Aorta (tissue), 5 donors: ENCODE results near the gene HECA. TPM values are rescaled to one million over a fixed set of nuclear protein-coding genes. Genes with fewer than 3 reads are reported as not detected.
"Not testable (repeated sequence)": the region's sequence is repeated elsewhere in the genome, so short reads cannot be mapped to it uniquely, and the experiment has no call there.

Experiments
- ATAC-seq: fragments of 200-7000 bp; cut with Tn5 transposase; one replicate; pipeline ENCODE4 v1.9.1; 2022; ENCODE audit warnings: moderate library complexity; ENCODE audit not compliant: low FRiP score
- DNase-seq, 2 donors: peaks; one replicate each; pipeline ENCODE4 v3.0.0-alpha.2; 2020
- H3K27ac ChIP-seq, 2 donors: one replicate each; pipeline ENCODE4 v1.5.1; 2013; ENCODE audit warnings: low read length in 2 of 2, mild to moderate bottlenecking in 2 of 2, moderate library complexity in 2 of 2, control low read depth in 1 of 2, inconsistent platforms in 1 of 2, low read depth in 1 of 2
- H3K27me3 ChIP-seq, 2 donors: one replicate each; pipeline ENCODE4 v1.6.1; 2013; ENCODE audit warnings: control low read depth in 1 of 2, low read length in 1 of 2, mild to moderate bottlenecking in 1 of 2, moderate library complexity in 1 of 2; ENCODE audit not compliant: insufficient read depth in 2 of 2, control insufficient read depth in 1 of 2
- H3K36me3 ChIP-seq, 2 donors: one replicate each; pipeline ENCODE4 v1.6.1; 2013; ENCODE audit warnings: control low read depth in 1 of 2, low read length in 1 of 2, mild to moderate bottlenecking in 1 of 2; ENCODE audit not compliant: insufficient read depth in 2 of 2, control insufficient read depth in 1 of 2
- H3K4me1 ChIP-seq, 2 donors: one replicate each; pipeline ENCODE4 v1.6.1; 2013; ENCODE audit warnings: low read length in 2 of 2, control low read depth in 1 of 2, mild to moderate bottlenecking in 1 of 2, moderate library complexity in 1 of 2; ENCODE audit not compliant: insufficient read depth in 2 of 2, control insufficient read depth in 1 of 2
- H3K4me3 ChIP-seq, 2 donors: one replicate each; pipeline ENCODE4 v1.5.1; 2013; ENCODE audit warnings: low read length in 2 of 2, control low read depth in 1 of 2, mild to moderate bottlenecking in 1 of 2
- H3K9me3 ChIP-seq: one replicate; pipeline ENCODE4 v1.6.1; 2013; ENCODE audit warnings: mild to moderate bottlenecking, low read length; ENCODE audit not compliant: control insufficient read depth
- WGBS, 2 donors: extraction: QIAGEN DNeasy Blood & Tissue Kit; methylation state at CpG; one replicate each; pipeline ENCODE4 v1.1.7; 2013; 5-methylcytosine and 5-hydroxymethylcytosine counted together
- intact Hi-C, 2 donors: fragments of 100-400 bp; cut with DNase I; formaldehyde crosslinking; loops; one replicate each; pipeline versions ENCODE4 v1.14.2 to v1.15.0; 2022
- polyA plus RNA-seq, 2 donors: library from polyadenylated mRNA; stranded (reverse); fragments of 200-250 nt; gene quantifications; one replicate each; pipeline ENCODE4 v1.2.3, GENCODE V29; 2013
- total RNA-seq, 2 donors: library from RNA; stranded (reverse); fragmentation: NEBNext Ultra II Directional; extraction: Animal tissue kit (Norgen Biotek cat#: 25700); gene quantifications; one replicate each; pipeline ENCODE4 v1.2.1, GENCODE V29; 2021
- donor health status: healthy with polysubstance abuse.
- donor health status: Bipolar disorder and iron deficiency.
- donor health status: DM: no; HTN: no; CAD: no.
- donor health status: DM: no; HTN: no; CAD: no.
- donor health status: DM: yes; HTN: yes; CAD: no.

Gene HECA
- total and polyA plus RNA-seq, 4 donors = 12.4 to 53.2 (median 38.0) TPM

GRCh38 chr6:139131736-139132280 lies 3.1 kb upstream of the HECA start:
- Histone ChIP-seq H3K4me3 (no peak overlapping the region), H3K27me3 (no peaks in the 10 kb centered on the region), H3K27ac (no peak overlapping the region), H3K9me3 (no peaks in the 10 kb centered on the region), H3K36me3 (no peaks in the 10 kb centered on the region), H3K4me1 (no peaks in the 10 kb centered on the region)
- 50 to 53% methylated on average over 6 of the region's 6 CpGs for WGBS, 2 donors
- intact Hi-C loops = no loop called here
- no peak for DNase-seq
- ATAC-seq = no peak

- 39 to 43% methylated on average over 11 of the region's 11 CpGs for WGBS, 2 donors
- no peaks in the 10 kb centered on the region for H3K9me3 ChIP-seq
- peak overlapping the region; percentile 57 to 77 for H3K27ac ChIP-seq
- no peaks in the 10 kb centered on the region for H3K36me3 ChIP-seq
- peak overlapping the region in 1 of 2 donors; percentile 14 for H3K4me3 ChIP-seq
- H3K27me3 ChIP-seq = no peaks in the 10 kb centered on the region
- intact Hi-C loops = no loop called here
- H3K4me1 ChIP-seq = peaks cover 0 to 3% of the 10 kb centered on the region in 2 donors
- no peak for DNase-seq
- no peak for ATAC-seq
Measured at GRCh38 chr6:139133262-139134063, 1.4 kb upstream of the HECA start.

GRCh38 chr6:139134064-139134395 lies 850 bp upstream of the HECA start:
- Histone ChIP-seq H3K27me3 (no peaks in the 10 kb centered on the region), H3K36me3 (no peaks in the 10 kb centered on the region), H3K4me3 (no peak overlapping the region), H3K27ac (peak overlapping the region; percentile 57 to 77), H3K9me3 (no peaks in the 10 kb centered on the region), H3K4me1 (peaks cover 0 to 5% of the 10 kb centered on the region in 2 donors)
- ATAC-seq (no peak), DNase-seq (no peak)
- intact Hi-C loops = no loop called here

GRCh38 chr6:139135578-139136545 lies 982 bp downstream of the HECA start:
- peak overlapping the region; percentile 96 to 100 for H3K4me3 ChIP-seq
- H3K36me3 ChIP-seq = no peaks in the 10 kb centered on the region
- DNase-seq (peak; percentile 84 to 92), ATAC-seq (peak; percentile 62)
- H3K4me1 ChIP-seq = peaks cover 2 to 7% of the 10 kb centered on the region in 2 donors
- peak overlapping the region; percentile 71 to 84 for H3K27ac ChIP-seq
- WGBS, 2 donors = 0 to 1% methylated on average over 34 to 76 of the region's 76 CpGs
- no peaks in the 10 kb centered on the region for H3K27me3 ChIP-seq
- intact Hi-C loops = loop anchor here (5.0 kb wide), 1 partner anchor 109 kb away; the partner anchor contains the start of gene ABRACL (in 2 of the 2)
- H3K9me3 ChIP-seq = no peaks in the 10 kb centered on the region

- H3K4me1 ChIP-seq = peaks cover 2 to 7% of the 10 kb centered on the region in 2 donors
- ATAC-seq = no peak
- H3K9me3 ChIP-seq = no peaks in the 10 kb centered on the region
- intact Hi-C loops = loop anchor here (5.0 kb wide), 1 partner anchor 110 kb away; the partner anchor contains the start of gene ABRACL (in 2 of the 2)
- H3K27ac ChIP-seq = no peak overlapping the region
- DNase-seq = no peak
- peak overlapping the region in 1 of 2 donors; percentile 14 for H3K4me3 ChIP-seq
- H3K27me3 ChIP-seq = no peaks in the 10 kb centered on the region
- H3K36me3 ChIP-seq = no peaks in the 10 kb centered on the region
- 70 to 79% methylated on average over 2 of the region's 2 CpGs for WGBS, 2 donors
Measured at GRCh38 chr6:139137706-139138105, 2.8 kb downstream of the HECA start.

GRCh38 chr6:139140854-139141253 lies 6.0 kb downstream of the HECA start:
- H3K27me3 ChIP-seq, H3K27ac ChIP-seq, H3K9me3 ChIP-seq, DNase-seq, intact Hi-C loops, H3K4me3 ChIP-seq, H3K36me3 ChIP-seq, ATAC-seq, H3K4me1 ChIP-seq: not testable (repeated sequence)
- WGBS, 2 donors = 91 to 94% methylated on average over 12 of the region's 12 CpGs

GRCh38 chr6:139142262-139142661 lies 7.4 kb downstream of the HECA start:
- DNase-seq = no peak
- intact Hi-C loops = no loop called here
- Histone ChIP-seq H3K4me3 (no peak overlapping the region), H3K9me3 (no peaks in the 10 kb centered on the region), H3K4me1 (peaks cover 4 to 8% of the 10 kb centered on the region in 2 donors), H3K27ac (no peak overlapping the region), H3K36me3 (no peaks in the 10 kb centered on the region), H3K27me3 (no peaks in the 10 kb centered on the region)
- ATAC-seq = no peak
- WGBS, 2 donors = 87 to 90% methylated on average over 3 of the region's 3 CpGs

- H3K4me3 ChIP-seq = no peak overlapping the region
- DNase-seq (no peak), ATAC-seq (no peak)
- H3K27ac ChIP-seq = no peak overlapping the region
- intact Hi-C loops = no loop called here
- H3K4me1 ChIP-seq = peaks cover 4 to 9% of the 10 kb centered on the region in 2 donors
- H3K27me3 ChIP-seq = no peaks in the 10 kb centered on the region
- no peaks in the 10 kb centered on the region for H3K9me3 ChIP-seq
- H3K36me3 ChIP-seq = no peaks in the 10 kb centered on the region
- WGBS, 2 donors = 82 to 85% methylated on average over 3 of the region's 3 CpGs
Measured at GRCh38 chr6:139143111-139143510, 8.2 kb downstream of the HECA start.
